A549 treated with CpdA at 1 μM for 4 hours (cell line): ENCODE data around the gene EFCAB13. TPM values are rescaled to one million over a fixed set of nuclear protein-coding genes. Genes with fewer than 3 reads are reported as not detected.

Experiments used
- total RNA-seq: library from RNA; stranded (reverse); fragments of 200-300 nt; extraction: Qiagen RNA extraction; gene quantifications from 5 replicates; pipeline ENCODE4 v1.2.3, GENCODE V29; 2022; ENCODE audit warnings: low read depth

Gene EFCAB13, protein sequence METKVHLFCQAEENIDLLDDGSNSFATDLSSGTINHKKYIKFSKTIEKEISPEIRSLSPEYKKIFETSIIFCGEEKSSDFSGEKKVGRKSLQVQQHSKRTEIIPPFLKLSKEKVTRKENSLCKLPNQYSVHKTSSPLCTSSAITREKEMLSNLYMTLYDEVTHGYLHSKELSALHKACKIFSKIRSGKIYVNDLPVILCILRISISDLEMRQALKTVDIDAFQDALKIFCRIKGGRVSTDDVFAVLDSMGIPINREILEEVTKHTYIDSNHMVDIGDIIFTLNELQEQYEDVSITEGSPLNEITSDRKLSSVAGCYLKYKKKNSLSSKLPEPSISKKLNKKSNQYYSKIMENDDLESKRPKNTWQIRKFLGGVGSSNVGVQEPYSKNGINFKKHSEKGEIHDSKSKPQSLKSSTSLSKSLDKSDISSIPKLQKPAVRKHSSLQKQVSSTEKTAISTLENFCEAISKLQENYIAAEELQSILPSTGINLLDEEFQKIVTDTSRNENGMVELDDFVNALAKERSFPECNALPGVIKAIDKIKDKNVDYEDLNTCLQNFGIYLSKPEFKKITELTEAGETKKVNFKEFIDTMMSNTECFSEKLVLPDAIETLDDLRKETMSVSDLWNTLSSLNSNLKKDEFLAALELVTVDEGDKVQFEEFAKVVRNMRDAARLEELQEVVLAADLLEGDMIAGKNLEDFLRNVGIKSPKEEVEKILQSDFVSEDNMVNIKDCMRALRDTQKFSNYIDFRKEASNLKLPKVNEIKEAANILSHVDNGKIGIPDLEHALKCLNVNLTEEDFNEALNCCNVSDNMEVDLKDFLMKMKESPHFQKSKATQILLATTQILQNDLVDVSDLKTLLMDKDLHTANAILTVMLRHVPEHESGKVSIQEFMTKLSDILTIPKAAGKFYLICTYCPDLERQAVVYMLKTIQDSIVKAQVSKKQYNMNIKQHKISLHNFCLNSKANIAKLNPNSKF
- 1.1 to 2.8 TPM (median 2.1 TPM) in 5 replicates for total RNA-seq

DNA sequence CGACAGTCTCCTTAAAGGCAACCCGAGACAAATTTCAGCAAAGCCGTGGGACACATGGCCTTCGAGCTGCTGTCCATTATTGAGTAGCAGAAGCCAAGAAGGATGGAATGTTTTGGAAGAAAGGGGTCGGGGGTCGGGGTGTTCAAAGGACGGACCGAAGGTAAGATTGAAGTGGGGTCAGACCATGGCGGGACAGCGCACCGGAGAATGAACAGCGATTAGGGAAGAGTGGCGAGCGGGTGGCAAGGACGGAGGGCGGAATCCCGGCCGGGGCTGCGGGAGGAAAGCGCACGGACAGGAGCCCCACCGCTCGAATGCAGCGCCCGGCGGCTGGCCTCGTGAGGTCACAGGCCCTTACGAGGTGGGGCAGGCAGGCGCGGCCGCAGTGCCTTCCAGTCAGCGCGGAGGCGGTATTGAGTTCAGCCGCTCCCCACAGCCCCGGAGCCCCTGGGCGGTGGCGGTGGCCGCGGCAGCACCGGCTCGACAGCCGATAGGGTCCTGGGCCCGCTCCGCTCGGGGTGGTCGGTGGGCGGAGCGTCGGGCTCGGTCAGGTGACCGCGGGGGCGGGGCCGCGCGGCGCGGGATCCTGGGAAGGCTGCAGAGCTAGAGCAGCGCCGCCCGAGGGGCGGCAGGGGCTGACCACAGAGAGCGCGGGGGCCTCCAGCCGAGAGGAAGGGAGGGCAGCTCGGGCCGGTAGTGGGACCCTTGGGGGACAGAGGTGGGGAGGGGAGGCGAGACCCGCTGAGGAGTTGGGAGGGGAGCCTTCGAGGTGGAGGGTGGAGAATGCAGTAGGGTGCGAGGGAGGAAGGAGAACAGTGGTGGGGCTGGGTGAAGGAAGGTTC, at the start of gene EFCAB13:
Gene EFCAB13 (plus strand): TSS at position 574 of the 842 bp plus-strand sequence. CDS start 4,399 bp downstream, outside the sequence.

Other genes with a start within 250 kb of the EFCAB13 start
- 67.8 to 92.8 TPM (median 82.5 TPM) in 5 replicates for gene CDC27, start 134.7 kb upstream of the EFCAB13 start, total RNA-seq
- gene MYL4, start 114.6 kb upstream of the EFCAB13 start, total RNA-seq, result 0.15 TPM in 1 of 5 replicates, not detected in the others
- 2.7 to 5.8 TPM (median 4.5 TPM) in 5 replicates for gene ITGB3, start 70.1 kb upstream of the EFCAB13 start, total RNA-seq
- gene NPEPPS, start 207.2 kb downstream of the EFCAB13 start, total RNA-seq, result 57.2 to 91.0 TPM (median 66.9 TPM) in 5 replicates